Caco-2 (cell line): ENCODE results near the gene DDX25. TPM values are rescaled to one million over a fixed set of nuclear protein-coding genes. Genes with fewer than 3 reads are reported as not detected.
A peak's percentile ranks its signal among the peaks of the same experiment; 100 is the strongest.

Experiments
- BruUV-seq: library from RNA; stranded (reverse); fragments of 400-500 nt; replicated peaks from 2 replicates; lab custom pipeline; 2021; lab: Mats Ljungman, UMichigan
- CTCF ChIA-PET: fragments of 300-600 bp; sonication (Branson Sonifier 250); formaldehyde crosslinking; loops from one replicate; lab custom pipeline; 2022; ENCODE audit warnings: antibody characterized with exemption; lab: Charles Lee
- POLR2A ChIA-PET: fragments of 300-600 bp; sonication (Branson Sonifier 250); formaldehyde crosslinking; loops from one replicate; lab custom pipeline; 2022; ENCODE audit warnings: antibody characterized with exemption; lab: Charles Lee
- DNase-seq, 2 experiments: peaks; one replicate each; pipeline versions ENCODE4 v3.0.0 to v3.0.0-alpha.2; 2020 to 2022
- H3K27me3 ChIP-seq: replicated peaks from 2 replicates; pipeline ENCODE4 v1.6.0; 2011; ENCODE audit warnings: low read length; ENCODE audit not compliant: control insufficient read depth, insufficient read depth
- H3K36me3 ChIP-seq: 2 replicates; pipeline ENCODE4 v1.5.1; 2011; ENCODE audit warnings: low read length; ENCODE audit not compliant: control insufficient read depth, insufficient read depth
- H3K4me1 ChIP-seq: fragments of 250-450 bp; sonication (Bioruptor Pico); 2 replicates; pipeline ENCODE4 v1.5.1; 2020; ENCODE audit warnings: mild to moderate bottlenecking
- H3K4me3 ChIP-seq: 2 replicates; pipeline ENCODE4 v1.5.1; 2011; ENCODE audit warnings: low read depth, mild to moderate bottlenecking, control low read depth, low read length
- H3K9me3 ChIP-seq: fragments of 250-450 bp; sonication (Bioruptor Pico); 2 replicates; pipeline ENCODE4 v1.5.1; 2020; ENCODE audit warnings: mild to moderate bottlenecking, moderate library complexity
- H3K27ac Mint-ChIP-seq: one replicate; pipeline ENCODE4 v1.8.0; 2022; ENCODE audit warnings: mixed read lengths; ENCODE audit not compliant: unreplicated experiment
- H3K27me3 Mint-ChIP-seq: one replicate; pipeline ENCODE4 v1.8.0; 2022; ENCODE audit warnings: mixed read lengths; ENCODE audit not compliant: insufficient read depth, unreplicated experiment
- H3K36me3 Mint-ChIP-seq: one replicate; pipeline ENCODE4 v1.8.0; 2022; ENCODE audit warnings: mild to moderate bottlenecking, mixed read lengths; ENCODE audit not compliant: insufficient read depth, unreplicated experiment
- H3K4me1 Mint-ChIP-seq: one replicate; pipeline ENCODE4 v1.8.0; 2022; ENCODE audit warnings: low read depth, mixed read lengths; ENCODE audit not compliant: unreplicated experiment
- H3K4me3 Mint-ChIP-seq: one replicate; pipeline ENCODE4 v1.8.0; 2022; ENCODE audit warnings: mild to moderate bottlenecking, moderate library complexity, mixed read lengths; ENCODE audit not compliant: unreplicated experiment
- H3K9me3 Mint-ChIP-seq: one replicate; pipeline ENCODE4 v1.8.0; 2022; ENCODE audit warnings: mixed read lengths; ENCODE audit not compliant: unreplicated experiment
- intact Hi-C: fragments of 100-400 bp; cut with micrococcal nuclease; formaldehyde crosslinking; loops from one replicate; pipeline ENCODE4 v1.10.0; 2022; ENCODE audit not compliant: unreplicated experiment
- total RNA-seq: library from RNA; stranded (reverse); gene quantifications from 2 replicates; pipeline ENCODE4 v1.2.3, GENCODE V29; 2022
- TF ChIP-seq, protein P1 (sequence below), 2 experiments: fragments of 200-600 bp in 1 of 2; IDR thresholded peaks; 1 replicate in 1 of 2; 2 replicates in 1 of 2; pipeline versions ENCODE4 v1.5.1 to v1.8.0; 2011 to 2022; ENCODE audit warnings: antibody characterized with exemption in 1 of 2, control low read depth in 1 of 2, inconsistent platforms in 1 of 2, low read depth in 1 of 2, low read length in 1 of 2, mild to moderate bottlenecking in 1 of 2, moderate library complexity in 1 of 2; ENCODE audit not compliant: insufficient read depth in 1 of 2, severe bottlenecking in 1 of 2, unreplicated experiment in 1 of 2

Gene DDX25
- total RNA-seq, 1 experiment from 2014 or later: not detected

DNA sequence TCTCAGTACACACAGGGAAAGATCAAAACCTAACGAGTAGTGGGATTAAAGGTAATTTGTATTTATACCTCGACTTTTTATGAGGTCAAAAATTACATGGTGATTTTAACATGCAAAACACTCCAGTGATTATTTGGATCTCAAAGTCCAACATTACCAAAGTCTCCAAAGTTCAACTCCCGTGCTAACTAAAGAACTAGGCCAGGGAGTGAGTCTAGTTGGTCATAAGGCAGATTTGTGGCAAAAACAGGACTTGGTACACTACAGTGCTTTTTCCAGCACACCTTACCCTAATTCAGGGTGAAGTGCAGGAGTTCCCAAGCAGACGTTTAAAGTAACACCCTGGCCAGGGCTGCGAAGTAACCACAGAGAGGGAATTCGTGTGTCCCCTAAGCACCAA, 2.4 kb upstream of the DDX25 start:
- Mint-ChIP-seq H3K4me1 (peaks cover 15% of the 10 kb centered on the region), H3K27me3 (peaks cover 5% of the 10 kb centered on the region), H3K27ac (no peak overlapping the region), H3K4me3 (peak overlapping the region; percentile 99), H3K9me3 (peaks cover 7% of the 10 kb centered on the region), H3K36me3 (peaks cover 17% of the 10 kb centered on the region)
- Histone ChIP-seq H3K36me3 (no peaks in the 10 kb centered on the region), H3K9me3 (0 out of 2 replicates have a peak, but pooled peaks cover 2% of the 10 kb centered on the region), H3K27me3 (no peaks in the 10 kb centered on the region), H3K4me1 (peaks cover 5% of the 10 kb centered on the region; the same call in 1 of the 2 replicates), H3K4me3 (peak overlapping the region; percentile 56)
- ChIA-PET POLR2A (no interaction called here), CTCF (no interaction called here)
- DNase-seq: no peak
- TF ChIP-seq, protein P1, sequence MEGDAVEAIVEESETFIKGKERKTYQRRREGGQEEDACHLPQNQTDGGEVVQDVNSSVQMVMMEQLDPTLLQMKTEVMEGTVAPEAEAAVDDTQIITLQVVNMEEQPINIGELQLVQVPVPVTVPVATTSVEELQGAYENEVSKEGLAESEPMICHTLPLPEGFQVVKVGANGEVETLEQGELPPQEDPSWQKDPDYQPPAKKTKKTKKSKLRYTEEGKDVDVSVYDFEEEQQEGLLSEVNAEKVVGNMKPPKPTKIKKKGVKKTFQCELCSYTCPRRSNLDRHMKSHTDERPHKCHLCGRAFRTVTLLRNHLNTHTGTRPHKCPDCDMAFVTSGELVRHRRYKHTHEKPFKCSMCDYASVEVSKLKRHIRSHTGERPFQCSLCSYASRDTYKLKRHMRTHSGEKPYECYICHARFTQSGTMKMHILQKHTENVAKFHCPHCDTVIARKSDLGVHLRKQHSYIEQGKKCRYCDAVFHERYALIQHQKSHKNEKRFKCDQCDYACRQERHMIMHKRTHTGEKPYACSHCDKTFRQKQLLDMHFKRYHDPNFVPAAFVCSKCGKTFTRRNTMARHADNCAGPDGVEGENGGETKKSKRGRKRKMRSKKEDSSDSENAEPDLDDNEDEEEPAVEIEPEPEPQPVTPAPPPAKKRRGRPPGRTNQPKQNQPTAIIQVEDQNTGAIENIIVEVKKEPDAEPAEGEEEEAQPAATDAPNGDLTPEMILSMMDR (IDR thresholded peaks at IDR 0.05; ENCODE audit: insufficient read depth in 1 of 2, low read depth in 1 of 2, low read length in 1 of 2, severe bottlenecking in 1 of 2, unreplicated experiment in 1 of 2): no peak
- no TSS peak for BruUV-seq
- intact Hi-C loops: no loop called here

DNA sequence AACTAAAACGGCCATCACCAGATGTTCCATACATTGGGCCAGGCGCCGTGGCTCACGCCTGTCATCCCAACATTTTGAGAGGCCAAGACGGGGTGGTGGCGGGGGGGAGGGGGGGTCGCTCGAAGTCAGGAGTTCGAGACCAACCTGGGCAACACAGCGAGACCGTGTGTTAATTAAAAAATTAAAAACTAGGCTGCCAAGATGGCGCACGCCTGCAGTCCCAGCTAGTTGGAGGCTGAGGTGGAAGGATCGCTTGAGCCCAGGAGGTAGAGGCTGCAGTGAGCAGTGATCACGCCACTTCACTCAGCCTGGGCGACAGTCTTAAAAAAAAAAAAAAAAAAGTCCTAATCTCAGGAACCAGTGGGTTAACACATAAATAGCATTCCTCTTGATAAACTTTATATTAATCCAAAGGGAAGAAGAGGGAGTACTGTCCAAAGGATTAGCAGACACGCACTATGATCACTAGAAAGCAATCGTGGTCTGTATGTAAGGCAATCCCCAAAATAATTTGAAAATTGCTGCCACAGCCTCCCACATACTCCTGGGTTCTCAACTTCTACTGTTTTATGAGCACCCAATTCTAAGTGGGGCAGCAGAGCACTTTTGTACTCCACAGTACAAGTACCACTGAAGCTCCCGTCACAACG, 1.9 kb upstream of the DDX25 start:
- Mint-ChIP-seq H3K27me3 (peaks cover 5% of the 10 kb centered on the region), H3K4me3 (peak overlapping the region; percentile 99), H3K9me3 (peaks cover 7% of the 10 kb centered on the region)

More for the DNA sequence above, 1.9 kb upstream of the DDX25 start:
- 0 out of 2 replicates have a peak, but pooled peaks cover 2% of the 10 kb centered on the region for H3K9me3 ChIP-seq
- no peaks in the 10 kb centered on the region for H3K36me3 ChIP-seq
- intact Hi-C loops: no loop called here
- peaks cover 15% of the 10 kb centered on the region for H3K4me1 Mint-ChIP-seq
- peak overlapping the region; percentile 94 for H3K27ac Mint-ChIP-seq
- TF ChIP-seq, protein P1 (IDR thresholded peaks at IDR 0.05; ENCODE audit: insufficient read depth in 1 of 2, low read depth in 1 of 2, low read length in 1 of 2, severe bottlenecking in 1 of 2, unreplicated experiment in 1 of 2): no peak
- no peaks in the 10 kb centered on the region for H3K27me3 ChIP-seq
- TSS peak; percentile 76 for BruUV-seq
- ChIA-PET CTCF (interaction anchor here (0.5 to 1.1 kb wide), 4 partner anchors 10 to 1591 kb away, joined by 3 to 6 read pairs (median 4); partner anchors contain the start of gene HYLS1), POLR2A (interaction anchor here (0.9 to 1.3 kb wide), 3 partner anchors 15 to 310 kb away, joined by 5 to 8 read pairs (median 6); partner anchors contain the start of genes FAM118B, HYLS1 and RPUSD4)
- DNase-seq: no peak
- H3K4me3 ChIP-seq: peak overlapping the region; percentile 56
- H3K4me1 ChIP-seq: peaks cover 5% of the 10 kb centered on the region; the same call in 1 of the 2 replicates
- H3K36me3 Mint-ChIP-seq: peaks cover 17% of the 10 kb centered on the region
